Stimulated activated memory B cell treated with anti-CD40 and anti-IgM and Interleukin-4, amounts not matched to agents 10 μg/mL and 1 μg/mL and 100 μg/mL, for 72 hours (primary cell): ENCODE results near the gene KDM2B.

Source experiments
- ATAC-seq: fragments of 150-1000 bp; cut with Tn5 transposase; 2 replicates; pipeline ENCODE4 v1.10.0; 2021
- H3K27ac Mint-ChIP-seq: one replicate; pipeline ENCODE4 v1.8.0; 2022; ENCODE audit warnings: mild to moderate bottlenecking, mixed read lengths
- H3K27me3 Mint-ChIP-seq: one replicate; pipeline ENCODE4 v1.8.0; 2022; ENCODE audit warnings: mixed read lengths
- H3K36me3 Mint-ChIP-seq: one replicate; pipeline ENCODE4 v1.8.0; 2022; ENCODE audit warnings: mixed read lengths
- H3K4me1 Mint-ChIP-seq: one replicate; pipeline ENCODE4 v1.8.0; 2022; ENCODE audit warnings: mixed read lengths
- H3K4me3 Mint-ChIP-seq: one replicate; pipeline ENCODE4 v1.8.0; 2022; ENCODE audit warnings: mild to moderate bottlenecking, moderate library complexity, mixed read lengths
- H3K9me3 Mint-ChIP-seq: one replicate; pipeline ENCODE4 v1.8.0; 2022; ENCODE audit warnings: mixed read lengths

Gene KDM2B

GRCh38 chr12:121440768-121441167 is 140.1 kb downstream of the KDM2B start:
- H3K4me1 Mint-ChIP-seq: peaks cover 16% of the 10 kb centered on the region
- no peak for ATAC-seq
- H3K27me3 Mint-ChIP-seq: no peaks in the 10 kb centered on the region
- no peak overlapping the region for H3K4me3 Mint-ChIP-seq
- peaks cover 10% of the 10 kb centered on the region for H3K9me3 Mint-ChIP-seq
- H3K36me3 Mint-ChIP-seq: peaks cover 85% of the 10 kb centered on the region
- no peak overlapping the region for H3K27ac Mint-ChIP-seq

GRCh38 chr12:121439715-121440114 is 141.1 kb downstream of the KDM2B start:
- Mint-ChIP-seq H3K4me1 (peaks cover 16% of the 10 kb centered on the region), H3K36me3 (peaks cover 89% of the 10 kb centered on the region), H3K9me3 (peaks cover 10% of the 10 kb centered on the region), H3K27ac (no peak overlapping the region), H3K27me3 (no peaks in the 10 kb centered on the region), H3K4me3 (no peak overlapping the region)
- no peak for ATAC-seq

- no peak overlapping the region for H3K27ac Mint-ChIP-seq
- peaks cover 87% of the 10 kb centered on the region for H3K36me3 Mint-ChIP-seq
- ATAC-seq: no peak
- H3K9me3 Mint-ChIP-seq: peaks cover 10% of the 10 kb centered on the region
- H3K27me3 Mint-ChIP-seq: no peaks in the 10 kb centered on the region
- no peak overlapping the region for H3K4me3 Mint-ChIP-seq
- peaks cover 9% of the 10 kb centered on the region for H3K4me1 Mint-ChIP-seq
Observed at GRCh38 chr12:121438905-121439304, 141.9 kb downstream of the KDM2B start.

GRCh38 chr12:121436706-121437105 is 144.1 kb downstream of the KDM2B start:
- Mint-ChIP-seq H3K36me3 (peaks cover 92% of the 10 kb centered on the region), H3K9me3 (peaks cover 10% of the 10 kb centered on the region), H3K27me3 (no peaks in the 10 kb centered on the region), H3K27ac (no peak overlapping the region), H3K4me3 (no peak overlapping the region), H3K4me1 (no peaks in the 10 kb centered on the region)
- ATAC-seq: no peak

GRCh38 chr12:121432740-121433480 is 147.9 kb downstream of the KDM2B start:
- Mint-ChIP-seq H3K9me3 (peaks cover 10% of the 10 kb centered on the region), H3K4me1 (no peaks in the 10 kb centered on the region), H3K36me3 (peaks cover 91% of the 10 kb centered on the region), H3K27ac (peak overlapping the region; percentile 64), H3K4me3 (no peak overlapping the region), H3K27me3 (no peaks in the 10 kb centered on the region)
- ATAC-seq: no peak

GRCh38 chr12:121430833-121431415 is 149.9 kb downstream of the KDM2B start:
- Mint-ChIP-seq H3K27me3 (no peaks in the 10 kb centered on the region), H3K4me1 (peaks cover 4% of the 10 kb centered on the region), H3K27ac (no peak overlapping the region), H3K36me3 (peaks cover 76% of the 10 kb centered on the region), H3K4me3 (no peak overlapping the region), H3K9me3 (no peaks in the 10 kb centered on the region)
- ATAC-seq: no peak

- H3K4me3 Mint-ChIP-seq: no peak overlapping the region
- H3K27me3 Mint-ChIP-seq: no peaks in the 10 kb centered on the region
- H3K9me3 Mint-ChIP-seq: no peaks in the 10 kb centered on the region
- peaks cover 4% of the 10 kb centered on the region for H3K4me1 Mint-ChIP-seq
- ATAC-seq: no peak
- peaks cover 72% of the 10 kb centered on the region for H3K36me3 Mint-ChIP-seq
- no peak overlapping the region for H3K27ac Mint-ChIP-seq
Observed at GRCh38 chr12:121428883-121429282, 151.9 kb downstream of the KDM2B start.

GRCh38 chr12:121427556-121428050 is 153.2 kb downstream of the KDM2B start:
- Mint-ChIP-seq H3K36me3 (peaks cover 72% of the 10 kb centered on the region), H3K4me3 (no peak overlapping the region), H3K27me3 (no peaks in the 10 kb centered on the region), H3K4me1 (peaks cover 4% of the 10 kb centered on the region), H3K27ac (peak overlapping the region; percentile 78), H3K9me3 (no peaks in the 10 kb centered on the region)
- no peak for ATAC-seq

- Mint-ChIP-seq H3K4me3 (no peak overlapping the region), H3K27me3 (no peaks in the 10 kb centered on the region), H3K4me1 (peaks cover 4% of the 10 kb centered on the region), H3K27ac (peak overlapping the region; percentile 78), H3K36me3 (peaks cover 71% of the 10 kb centered on the region), H3K9me3 (no peaks in the 10 kb centered on the region)
- ATAC-seq: no peak
Observed at GRCh38 chr12:121424624-121424975, 156.2 kb downstream of the KDM2B start.

- H3K27ac Mint-ChIP-seq: peak overlapping the region; percentile 78
Observed at GRCh38 chr12:121423682-121424623, 156.9 kb downstream of the KDM2B start.

GRCh38 chr12:121423253-121423652 is 157.6 kb downstream of the KDM2B start:
- Mint-ChIP-seq H3K4me1 (peaks cover 4% of the 10 kb centered on the region), H3K27ac (no peak overlapping the region), H3K4me3 (no peak overlapping the region), H3K27me3 (no peaks in the 10 kb centered on the region), H3K36me3 (peaks cover 58% of the 10 kb centered on the region), H3K9me3 (no peaks in the 10 kb centered on the region)
- ATAC-seq: no peak

More at GRCh38 chr12:121423682-121424623, 156.9 kb downstream of the KDM2B start:
- no peaks in the 10 kb centered on the region for H3K9me3 Mint-ChIP-seq
- H3K36me3 Mint-ChIP-seq: peaks cover 65% of the 10 kb centered on the region
- H3K27me3 Mint-ChIP-seq: no peaks in the 10 kb centered on the region
- no peak overlapping the region for H3K4me3 Mint-ChIP-seq
- no peak for ATAC-seq
- H3K4me1 Mint-ChIP-seq: peaks cover 4% of the 10 kb centered on the region

- H3K4me3 Mint-ChIP-seq: no peak overlapping the region
- peak overlapping the region; percentile 34 for H3K27ac Mint-ChIP-seq
- no peaks in the 10 kb centered on the region for H3K9me3 Mint-ChIP-seq
- ATAC-seq: no peak
- peaks cover 62% of the 10 kb centered on the region for H3K36me3 Mint-ChIP-seq
- no peaks in the 10 kb centered on the region for H3K4me1 Mint-ChIP-seq
- no peaks in the 10 kb centered on the region for H3K27me3 Mint-ChIP-seq
Observed at GRCh38 chr12:121420109-121420508, 160.7 kb downstream of the KDM2B start.

GRCh38 chr12:121417847-121418246 is 163.0 kb downstream of the KDM2B start:
- peaks cover 49% of the 10 kb centered on the region for H3K36me3 Mint-ChIP-seq
- H3K4me1 Mint-ChIP-seq: no peaks in the 10 kb centered on the region
- ATAC-seq: no peak

GRCh38 chr12:121413917-121414316 is 166.9 kb downstream of the KDM2B start:
- H3K9me3 Mint-ChIP-seq: no peaks in the 10 kb centered on the region
- no peak overlapping the region for H3K4me3 Mint-ChIP-seq
- H3K4me1 Mint-ChIP-seq: peaks cover under 1% of the 10 kb centered on the region
- H3K27ac Mint-ChIP-seq: no peak overlapping the region
- H3K27me3 Mint-ChIP-seq: no peaks in the 10 kb centered on the region
- H3K36me3 Mint-ChIP-seq: peaks cover 22% of the 10 kb centered on the region
- ATAC-seq: no peak

More at GRCh38 chr12:121417847-121418246, 163.0 kb downstream of the KDM2B start:
- no peak overlapping the region for H3K27ac Mint-ChIP-seq
- no peaks in the 10 kb centered on the region for H3K27me3 Mint-ChIP-seq
- H3K4me3 Mint-ChIP-seq: no peak overlapping the region
- no peaks in the 10 kb centered on the region for H3K9me3 Mint-ChIP-seq

- Mint-ChIP-seq H3K4me1 (peaks cover 48% of the 10 kb centered on the region), H3K36me3 (peaks cover 22% of the 10 kb centered on the region)
Observed at GRCh38 chr12:121405211-121405610, 175.6 kb downstream of the KDM2B start.

More at GRCh38 chr12:121405211-121405610, 175.6 kb downstream of the KDM2B start:
- H3K4me3 Mint-ChIP-seq: no peak overlapping the region
- no peaks in the 10 kb centered on the region for H3K27me3 Mint-ChIP-seq
- H3K9me3 Mint-ChIP-seq: no peaks in the 10 kb centered on the region
- no peak for ATAC-seq
- no peak overlapping the region for H3K27ac Mint-ChIP-seq
